Measurements from ENCODE around the gene MRPL22.

- peak in 2 of 3 donors; percentile 27 to 45 for TF ChIP-seq CTCF (IDR thresholded peaks at IDR 0.05)
- no peak for TF ChIP-seq POLR2A (IDR thresholded peaks at IDR 0.05)
- TF ChIP-seq POLR2AphosphoS5 (IDR thresholded peaks at IDR 0.05), result no peak
These were observed 31.7 kb downstream of the MRPL22 start for GRCh38 chr5:154972476-154973080.
